ENCODE results near the gene TFPI. TPM values are rescaled to one million over a fixed set of nuclear protein-coding genes. Genes with fewer than 3 reads are reported as not detected.
"Not testable (repeated sequence)": the region's sequence is repeated elsewhere in the genome, so short reads cannot be mapped to it uniquely, and the experiment has no call there.

The TFPI gene
- total RNA-seq, 1 donor from 2014 or later, result 35.2 TPM

- no peak for DNase-seq
These were observed 27.0 kb downstream of the TFPI start for GRCh38 chr2:187527262-187527661.

GRCh38 chr2:187526792-187527191 is 27.4 kb downstream of the TFPI start:
- no peak for DNase-seq

- no peak for DNase-seq
These were observed 28.9 kb downstream of the TFPI start for GRCh38 chr2:187525163-187525900.

GRCh38 chr2:187523325-187523724 is 30.9 kb downstream of the TFPI start:
- no peak for DNase-seq

- no peak for DNase-seq
These were observed 34.1 kb downstream of the TFPI start for GRCh38 chr2:187520121-187520624.

GRCh38 chr2:187519419-187520120 is 34.7 kb downstream of the TFPI start:
- DNase-seq, result no peak

GRCh38 chr2:187517750-187518361 is 36.4 kb downstream of the TFPI start:
- DNase-seq, result not testable (repeated sequence)

- not testable (repeated sequence) for DNase-seq
These were observed 37.4 kb downstream of the TFPI start for GRCh38 chr2:187516630-187517510.

GRCh38 chr2:187514930-187515329 is 39.3 kb downstream of the TFPI start:
- no peak for DNase-seq

GRCh38 chr2:187514235-187514829 is 39.9 kb downstream of the TFPI start:
- not testable (repeated sequence) for DNase-seq

- DNase-seq, result not testable (repeated sequence)
These were observed 40.6 kb downstream of the TFPI start for GRCh38 chr2:187513460-187514234.

GRCh38 chr2:187511356-187512315 is 42.6 kb downstream of the TFPI start:
- no peak for DNase-seq

GRCh38 chr2:187510419-187511355 is 43.5 kb downstream of the TFPI start:
- DNase-seq, result not testable (repeated sequence)

- DNase-seq, result no peak
These were observed 44.4 kb downstream of the TFPI start for GRCh38 chr2:187509667-187510417.

GRCh38 chr2:187506416-187506815 is 47.8 kb downstream of the TFPI start:
- no peak for DNase-seq

- no peak for DNase-seq
These were observed 49.1 kb downstream of the TFPI start for GRCh38 chr2:187505065-187505672.

- no peak for DNase-seq
These were observed 49.8 kb downstream of the TFPI start for GRCh38 chr2:187504312-187504921.

Measured in occipital lobe (tissue), 2 donors.